Measurements from ENCODE around the gene OVCH1. TPM values are rescaled to one million over a fixed set of nuclear protein-coding genes. Genes with fewer than 3 reads are reported as not detected.

The OVCH1 gene, protein sequence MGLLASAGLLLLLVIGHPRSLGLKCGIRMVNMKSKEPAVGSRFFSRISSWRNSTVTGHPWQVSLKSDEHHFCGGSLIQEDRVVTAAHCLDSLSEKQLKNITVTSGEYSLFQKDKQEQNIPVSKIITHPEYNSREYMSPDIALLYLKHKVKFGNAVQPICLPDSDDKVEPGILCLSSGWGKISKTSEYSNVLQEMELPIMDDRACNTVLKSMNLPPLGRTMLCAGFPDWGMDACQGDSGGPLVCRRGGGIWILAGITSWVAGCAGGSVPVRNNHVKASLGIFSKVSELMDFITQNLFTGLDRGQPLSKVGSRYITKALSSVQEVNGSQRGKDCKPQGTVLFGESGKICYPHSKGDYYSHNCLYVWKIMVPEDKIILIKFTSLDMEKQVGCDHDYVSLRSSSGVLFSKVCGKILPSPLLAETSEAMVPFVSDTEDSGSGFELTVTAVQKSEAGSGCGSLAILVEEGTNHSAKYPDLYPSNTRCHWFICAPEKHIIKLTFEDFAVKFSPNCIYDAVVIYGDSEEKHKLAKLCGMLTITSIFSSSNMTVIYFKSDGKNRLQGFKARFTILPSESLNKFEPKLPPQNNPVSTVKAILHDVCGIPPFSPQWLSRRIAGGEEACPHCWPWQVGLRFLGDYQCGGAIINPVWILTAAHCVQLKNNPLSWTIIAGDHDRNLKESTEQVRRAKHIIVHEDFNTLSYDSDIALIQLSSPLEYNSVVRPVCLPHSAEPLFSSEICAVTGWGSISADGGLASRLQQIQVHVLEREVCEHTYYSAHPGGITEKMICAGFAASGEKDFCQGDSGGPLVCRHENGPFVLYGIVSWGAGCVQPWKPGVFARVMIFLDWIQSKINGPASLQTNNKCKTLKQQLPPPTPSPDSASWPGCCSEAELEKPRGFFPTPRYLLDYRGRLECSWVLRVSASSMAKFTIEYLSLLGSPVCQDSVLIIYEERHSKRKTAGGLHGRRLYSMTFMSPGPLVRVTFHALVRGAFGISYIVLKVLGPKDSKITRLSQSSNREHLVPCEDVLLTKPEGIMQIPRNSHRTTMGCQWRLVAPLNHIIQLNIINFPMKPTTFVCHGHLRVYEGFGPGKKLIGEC
- 1 to 10 TPM in 1 of 10 donors, under 1 TPM in 9; 0.05 to 1.1 (median 0.36) TPM for polyA plus RNA-seq (ENCODE audit: insufficient read length in 10 of 10)
- long read RNA-seq, donor 1 = 0 reads
- long read RNA-seq, donor 2 = 0 reads
- long read RNA-seq, donor 3 = 0 reads
- long read RNA-seq, donor 4 = 0 reads
- long read RNA-seq, donor 5 = 0 reads
- long read RNA-seq, donor 6 = 0 reads
- long read RNA-seq, donor 7 = 0 reads
- long read RNA-seq, donor 8 = 0 reads
- long read RNA-seq, donor 9 = 0 reads

DNA sequence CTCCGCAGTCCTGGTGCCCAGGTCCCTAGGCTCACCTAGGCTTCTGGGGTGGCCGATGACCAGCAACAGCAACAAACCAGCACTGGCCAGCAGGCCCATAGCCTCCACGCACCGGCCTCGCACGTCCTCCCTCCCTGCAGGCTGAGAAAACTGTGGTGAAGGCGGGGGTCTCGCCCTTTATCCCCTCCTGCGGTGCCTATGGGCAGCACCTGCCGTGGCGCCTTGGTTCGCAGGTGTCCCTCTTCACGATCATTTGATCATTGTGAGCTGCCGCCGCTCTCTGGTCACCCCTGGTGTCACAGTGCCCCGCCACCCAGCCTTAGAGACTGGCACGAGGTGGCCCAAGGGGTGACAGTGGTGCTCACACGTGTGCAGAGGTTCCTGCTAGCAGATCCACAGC, at the start of gene OVCH1:
Gene OVCH1 (minus strand): TSS at position 99 of the 400 bp plus-strand sequence. CDS start 0 bp downstream, at position 99.
- DNase-seq = no peak

DNA sequence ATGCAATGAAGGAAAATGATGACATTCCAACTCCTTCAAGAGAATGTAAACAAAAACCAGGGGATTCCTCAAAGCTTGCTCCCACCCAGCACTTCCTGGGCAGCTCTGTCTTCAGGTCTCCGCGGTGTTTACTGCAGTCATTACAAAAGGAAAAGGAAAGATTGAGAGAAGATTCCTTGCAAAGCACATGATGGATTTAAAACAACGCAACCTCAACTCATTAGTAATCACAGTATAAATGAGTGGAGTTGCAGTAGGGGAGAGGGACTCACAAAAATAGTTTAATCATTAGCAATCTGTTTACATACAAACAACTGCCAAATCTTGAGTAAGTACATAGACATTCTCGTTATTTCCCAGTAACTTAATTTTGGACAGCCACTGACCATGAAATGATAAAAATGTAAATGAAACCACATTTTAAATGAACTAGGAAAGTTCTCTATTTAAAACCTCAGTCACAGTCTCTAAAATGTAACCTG, 49.7 kb upstream of the OVCH1 start:
- peak in 1 of 3 donors; percentile 57 for DNase-seq

DNA sequence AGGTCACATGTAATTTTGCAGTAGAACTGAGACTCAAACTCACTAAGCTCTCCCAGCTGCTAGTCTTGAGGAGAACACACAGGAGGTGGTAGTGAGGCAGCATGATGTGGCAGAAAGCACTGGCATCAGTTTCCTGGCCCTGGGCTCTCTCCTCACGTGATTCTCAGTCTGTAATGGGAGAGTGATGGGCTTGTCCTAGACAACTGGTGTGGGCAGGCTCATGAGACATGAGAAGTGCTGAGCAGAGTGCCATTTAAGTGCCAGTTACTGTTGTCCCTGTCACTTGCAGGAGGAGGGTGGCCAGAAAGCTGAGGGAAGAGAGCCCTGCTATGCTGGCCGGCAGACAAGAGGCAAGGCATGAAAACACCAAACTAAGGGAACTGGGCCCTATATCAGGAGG, 48.5 kb upstream of the OVCH1 start:
- peak in 2 of 3 donors; percentile 44 to 68 for DNase-seq

DNA sequence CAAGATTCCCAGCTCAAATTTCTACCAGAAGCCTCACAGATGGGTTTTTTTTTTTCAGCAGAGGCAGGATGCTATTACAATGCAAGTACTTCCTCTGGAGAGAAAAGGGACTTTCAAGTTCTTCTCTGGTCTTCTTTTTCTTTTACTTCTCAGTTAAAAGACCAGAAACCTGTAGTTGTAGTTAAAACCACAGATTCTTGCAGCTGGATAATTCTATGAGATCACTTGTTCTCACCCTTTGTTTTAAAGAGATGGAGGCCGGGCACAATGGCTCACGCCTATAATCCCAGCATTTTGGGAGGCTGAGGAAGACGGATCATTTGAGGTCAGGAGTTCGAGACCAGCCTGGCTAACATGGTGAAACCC, 47.6 kb upstream of the OVCH1 start:
- no peak for DNase-seq

DNA sequence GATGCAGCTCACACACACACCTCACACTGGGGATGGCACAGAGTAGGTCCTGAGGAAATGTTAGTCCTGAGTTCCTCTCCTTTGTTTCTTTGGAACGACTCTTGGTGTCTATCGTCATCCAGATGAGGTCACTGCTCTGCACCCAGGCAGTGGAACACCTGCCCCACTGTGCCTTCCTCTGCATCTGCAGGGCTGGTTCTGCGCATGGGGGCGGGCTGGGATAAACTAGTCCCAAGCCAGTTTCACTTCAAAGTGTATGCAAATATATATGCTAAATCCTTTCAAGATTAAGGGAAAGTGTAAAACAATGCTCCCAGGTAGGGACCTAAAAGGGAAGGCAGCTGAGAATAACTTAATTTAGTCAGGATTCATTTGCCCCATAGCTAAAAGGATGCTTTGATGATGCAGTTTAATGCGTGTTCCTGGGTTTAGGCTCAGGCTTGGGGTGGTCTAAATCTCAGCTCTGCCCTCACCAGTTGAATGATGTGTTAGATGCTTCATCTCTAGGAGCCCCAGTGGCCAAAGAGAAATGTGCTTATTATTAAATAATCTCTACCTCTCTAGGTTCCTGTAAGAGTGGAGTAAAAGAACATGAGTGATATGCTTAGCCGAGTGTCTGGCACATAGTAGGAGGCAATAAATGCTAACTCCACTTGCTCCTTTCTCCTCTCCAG, 47.1 kb upstream of the OVCH1 start:
- DNase-seq = no peak

DNA sequence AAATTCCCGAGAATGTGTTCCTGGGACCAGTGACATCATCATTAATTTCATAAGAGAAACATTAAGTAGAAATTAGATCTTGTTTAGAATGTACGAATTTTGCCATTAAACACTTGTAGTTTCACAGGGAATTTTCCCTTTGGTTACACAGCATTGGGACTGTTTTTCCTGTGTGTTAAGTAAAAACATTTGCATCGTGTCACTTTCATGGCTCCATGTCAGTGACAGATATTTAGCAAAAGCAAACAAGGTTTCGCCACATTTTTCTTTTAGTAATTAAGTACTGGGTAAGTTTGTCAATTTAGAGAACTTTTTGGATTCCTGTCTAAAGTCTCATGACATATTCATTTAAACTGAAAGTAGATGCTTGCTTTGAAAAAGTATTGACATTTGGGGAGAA, 45.5 kb upstream of the OVCH1 start:
- peak in 1 of 3 donors; percentile 34 for DNase-seq

DNA sequence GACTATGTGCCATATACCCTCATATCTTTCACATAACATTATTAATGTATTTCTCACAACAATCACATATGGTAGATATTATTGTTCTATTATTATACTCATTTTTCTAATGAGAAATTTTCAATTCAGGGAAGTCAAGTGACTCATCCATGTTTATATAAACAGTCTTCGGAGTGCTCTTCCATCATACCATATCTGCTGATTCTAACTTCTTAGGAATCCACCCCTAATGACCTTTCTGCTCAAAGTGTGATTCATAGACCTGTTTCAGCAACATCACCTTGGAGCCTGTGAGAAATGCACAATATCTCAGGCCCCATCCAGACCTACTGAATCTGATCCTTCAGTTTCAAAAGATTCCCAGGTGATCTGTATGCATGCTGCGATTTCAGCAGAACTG, 39.8 kb upstream of the OVCH1 start:
- no peak for DNase-seq

DNA sequence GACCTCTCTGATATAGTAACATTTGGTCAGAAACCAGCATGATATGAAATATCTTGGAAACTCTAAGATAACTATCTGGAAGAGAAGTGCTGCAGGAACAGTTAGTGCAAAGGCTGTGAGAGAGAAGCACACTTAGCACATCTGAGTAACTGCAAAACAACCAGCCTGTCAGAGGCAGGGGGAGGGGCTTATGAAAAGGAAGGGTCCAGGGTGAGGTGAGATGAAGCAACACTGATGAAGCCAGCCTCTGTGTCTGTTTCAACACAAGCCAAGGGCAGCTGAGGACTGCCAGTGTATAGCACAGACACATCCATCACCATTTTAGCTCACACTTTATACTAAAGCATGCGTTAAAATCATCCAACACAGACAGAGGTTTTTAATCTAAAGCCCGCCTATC, 37.4 kb upstream of the OVCH1 start:
- no peak for DNase-seq

DNA sequence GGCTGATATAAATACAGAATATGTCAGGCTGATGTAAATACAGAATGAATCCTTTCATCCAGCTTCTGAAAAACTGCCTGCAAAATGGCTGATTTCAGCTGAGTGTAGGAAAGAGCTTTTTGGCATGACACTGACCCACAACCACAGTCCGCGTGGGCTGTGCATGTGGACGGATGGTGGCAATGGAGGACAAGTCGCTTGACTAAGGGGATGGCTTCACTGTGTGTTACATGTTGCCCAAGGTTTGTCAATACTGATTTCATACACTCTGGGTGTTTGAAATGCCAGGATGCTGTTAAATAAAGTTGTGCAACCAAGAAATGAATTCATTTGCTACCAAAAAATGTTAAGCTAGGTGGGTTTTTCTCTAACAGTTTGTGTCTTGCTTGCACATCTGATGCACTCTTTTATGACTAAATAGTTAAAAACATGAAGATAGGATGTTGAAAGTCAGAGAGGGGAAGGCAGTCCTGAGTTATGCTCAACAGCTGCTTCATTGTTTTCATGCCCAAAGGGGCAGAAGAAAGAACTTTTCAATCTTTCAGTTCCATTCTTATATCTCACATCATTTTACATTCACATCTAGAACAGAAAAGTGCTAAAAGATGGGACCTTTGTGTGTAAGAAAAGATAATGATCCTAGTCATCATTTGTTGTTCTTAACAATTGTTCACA, 36.5 kb upstream of the OVCH1 start:
- DNase-seq = no peak

DNA sequence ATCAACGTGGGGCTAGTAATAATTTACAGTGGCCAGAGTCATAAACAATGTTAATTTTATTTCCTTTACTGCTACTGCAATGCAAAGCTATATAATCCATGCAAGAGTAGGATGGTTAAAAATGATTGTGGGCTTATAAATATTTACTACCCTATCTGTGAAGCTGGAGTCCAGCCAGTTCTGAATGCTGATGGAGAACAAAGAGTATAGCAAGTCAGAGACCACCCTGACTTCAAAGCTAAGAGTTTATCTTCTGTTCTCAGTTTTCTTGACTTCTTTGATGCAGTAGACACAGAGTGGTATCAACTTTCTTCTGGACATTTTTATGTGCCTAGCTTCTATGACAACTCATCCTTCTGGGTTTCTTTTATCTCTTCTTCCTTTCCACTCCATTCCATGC, 34.0 kb upstream of the OVCH1 start:
- no peak for DNase-seq

DNA sequence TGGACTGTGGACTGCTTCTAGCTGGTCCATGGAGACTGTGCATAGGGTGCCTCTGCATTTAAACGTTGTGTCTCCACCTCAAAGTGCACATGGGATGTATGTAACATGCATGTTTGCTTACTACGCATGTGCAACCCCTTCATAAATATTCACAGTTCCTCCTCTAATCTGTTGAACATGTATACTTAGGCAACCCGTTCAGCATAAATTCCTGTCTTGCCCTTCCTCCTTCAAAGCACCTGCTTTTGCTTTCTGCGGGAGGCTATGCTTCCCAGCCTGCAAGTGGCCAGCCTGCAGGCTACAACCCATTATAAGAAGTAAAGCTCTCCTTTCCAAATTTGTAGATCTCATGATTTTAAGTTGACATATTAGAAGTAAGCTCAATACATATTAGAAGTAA, 33.0 kb upstream of the OVCH1 start:
- no peak for DNase-seq

DNA sequence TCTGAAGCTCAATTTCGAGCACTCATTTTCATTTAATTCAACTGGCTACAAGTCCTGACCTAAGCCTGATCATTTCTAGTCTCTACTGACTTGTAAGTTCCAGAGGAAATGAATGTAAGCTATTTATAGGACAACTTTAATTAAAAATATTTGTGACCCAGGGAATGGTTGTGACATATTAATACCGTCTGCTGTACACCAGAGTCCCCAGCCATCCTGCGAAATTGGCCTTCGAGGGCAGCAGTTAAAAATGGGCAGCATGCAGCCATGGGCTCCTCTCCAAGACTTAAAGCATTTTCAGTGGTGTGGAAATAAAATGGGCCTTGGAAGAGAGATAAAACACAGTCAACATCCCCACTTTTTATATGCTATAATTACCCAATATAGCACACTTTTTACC, 30.7 kb upstream of the OVCH1 start:
- DNase-seq = no peak

DNA sequence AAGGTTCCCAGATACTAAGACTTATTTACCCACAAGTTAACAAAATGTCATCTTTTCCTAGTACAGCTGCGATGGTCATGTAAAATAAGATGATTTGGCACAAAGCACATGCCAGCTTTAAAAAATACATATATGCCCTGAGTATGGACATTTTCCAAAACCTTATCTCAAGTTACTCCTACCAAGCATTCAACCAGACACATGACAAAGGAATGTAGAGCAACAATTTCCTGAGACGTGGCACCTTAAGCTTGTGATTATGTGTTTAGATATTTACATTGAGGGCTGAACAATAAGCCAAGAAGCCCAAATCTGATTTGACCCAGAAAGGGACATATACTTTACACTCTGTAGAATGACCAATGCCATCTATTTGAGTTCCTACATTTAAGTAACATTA, 24.5 kb upstream of the OVCH1 start:
- DNase-seq = no peak

DNA sequence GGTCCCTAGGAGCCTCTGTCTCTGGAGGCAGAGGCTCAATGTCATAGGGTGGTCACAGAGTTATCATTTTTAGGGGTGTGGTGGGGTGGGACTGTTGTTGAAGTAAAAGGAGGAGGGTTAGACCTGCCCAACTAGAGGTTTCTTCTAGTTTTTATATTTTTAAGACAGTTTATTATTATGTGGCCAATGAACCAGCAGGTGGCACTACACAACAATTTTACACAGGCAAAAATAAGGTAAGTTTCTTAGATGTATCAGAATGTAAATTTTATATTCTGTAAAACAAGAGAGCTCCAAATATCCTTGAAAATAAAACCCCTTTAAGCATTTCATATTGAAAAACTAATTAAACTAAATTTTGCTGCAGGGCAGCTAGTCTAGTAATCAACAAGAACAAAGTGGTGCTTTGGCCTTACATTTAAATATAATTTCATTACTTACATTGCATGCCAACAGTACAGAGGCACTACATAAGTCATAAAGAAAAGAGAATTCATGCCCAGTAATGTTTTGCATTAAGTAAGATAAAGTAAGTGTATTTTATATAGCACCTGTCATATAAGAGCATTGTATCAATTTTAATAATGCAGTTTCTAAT, 22.2 kb upstream of the OVCH1 start:
- DNase-seq = peak; percentile 36 to 69 (median 60)

DNA sequence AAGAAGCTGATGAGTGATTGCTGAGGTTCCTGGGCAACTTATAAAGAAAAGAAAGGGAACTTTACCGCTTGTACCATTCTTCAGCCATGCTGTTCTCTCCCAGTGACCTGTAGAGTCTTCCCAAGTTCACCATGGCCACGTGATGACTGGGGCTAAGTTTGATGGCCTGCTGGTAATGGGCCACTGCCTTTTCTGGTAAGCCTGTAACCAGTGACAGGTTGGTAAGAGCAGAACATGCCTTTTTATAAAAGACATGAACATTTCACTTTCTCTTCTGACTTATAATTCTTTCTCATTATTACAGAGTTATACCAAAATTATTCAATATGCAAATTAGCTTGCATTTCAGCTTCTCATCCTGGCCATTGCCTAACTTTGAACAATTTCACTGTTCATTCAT, 20.9 kb upstream of the OVCH1 start:
- no peak for DNase-seq

DNA sequence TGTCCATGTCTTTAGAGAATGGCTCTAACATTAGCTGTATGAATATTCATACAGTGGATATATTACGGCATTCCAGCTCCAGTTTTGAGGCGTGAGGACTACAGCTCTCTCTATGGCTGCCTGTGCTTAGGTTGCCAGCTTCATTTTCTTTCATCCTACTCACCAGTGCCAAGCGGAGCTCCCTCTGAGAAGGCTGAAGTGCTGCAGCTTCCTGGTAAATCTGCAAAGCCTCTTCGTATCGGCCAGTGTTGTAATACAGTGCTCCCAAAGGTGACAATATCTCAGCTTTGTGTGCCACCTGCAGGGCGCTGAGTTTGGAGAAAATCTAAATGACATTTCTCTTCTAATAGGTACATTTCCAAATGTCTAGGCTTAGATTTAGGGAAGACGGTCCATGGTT, 19.8 kb upstream of the OVCH1 start:
- no peak for DNase-seq

DNA sequence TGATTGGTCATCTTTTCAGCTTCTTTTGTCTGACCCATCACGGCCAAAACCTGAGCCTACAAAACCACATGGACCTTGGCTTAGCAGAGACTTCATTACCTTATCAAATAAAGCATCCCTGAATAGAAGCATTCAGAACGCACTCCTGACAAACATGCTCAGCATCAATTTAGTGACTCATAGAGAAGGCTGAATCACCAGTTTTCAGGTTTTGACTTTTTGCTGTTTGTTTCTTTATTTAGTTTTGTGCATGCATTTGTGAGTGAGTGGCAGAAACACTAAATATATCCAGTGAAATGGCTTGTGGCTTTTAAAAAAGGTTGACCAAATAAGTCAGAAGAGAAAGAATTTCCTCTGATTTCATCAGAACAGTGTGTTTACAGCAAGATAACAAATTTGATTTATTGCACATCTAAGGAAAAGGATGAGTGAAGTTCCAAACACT, 19.0 kb upstream of the OVCH1 start:
- DNase-seq = no peak

DNA sequence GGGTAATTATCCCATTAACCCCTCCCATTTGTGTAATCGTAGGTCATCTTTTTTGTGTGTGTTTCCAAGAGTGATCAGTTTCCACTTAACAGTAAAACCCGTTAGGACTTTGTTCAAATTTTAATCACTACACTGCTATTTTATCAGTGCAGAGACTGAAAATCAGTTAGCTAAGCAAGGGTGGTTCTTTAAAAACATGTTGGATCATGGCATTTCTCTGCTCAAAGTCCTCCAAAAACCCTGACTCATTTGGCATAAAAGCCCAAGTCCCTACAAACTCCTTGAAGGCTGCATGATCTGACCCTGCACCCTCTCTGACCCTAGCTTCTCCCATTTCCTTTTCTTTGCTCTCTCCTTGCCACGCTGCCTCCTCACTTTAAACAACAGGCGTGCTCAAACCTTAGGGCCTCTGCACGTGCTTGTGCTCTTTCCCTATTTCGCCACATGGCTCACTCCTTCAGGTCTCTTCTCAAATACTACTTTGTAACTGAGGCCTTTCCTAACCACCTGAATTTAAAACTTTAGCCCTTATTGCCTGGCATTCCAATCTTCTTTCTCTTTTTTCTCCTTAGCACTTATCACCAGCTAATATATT, 13.2 kb upstream of the OVCH1 start:
- DNase-seq = no peak

DNA sequence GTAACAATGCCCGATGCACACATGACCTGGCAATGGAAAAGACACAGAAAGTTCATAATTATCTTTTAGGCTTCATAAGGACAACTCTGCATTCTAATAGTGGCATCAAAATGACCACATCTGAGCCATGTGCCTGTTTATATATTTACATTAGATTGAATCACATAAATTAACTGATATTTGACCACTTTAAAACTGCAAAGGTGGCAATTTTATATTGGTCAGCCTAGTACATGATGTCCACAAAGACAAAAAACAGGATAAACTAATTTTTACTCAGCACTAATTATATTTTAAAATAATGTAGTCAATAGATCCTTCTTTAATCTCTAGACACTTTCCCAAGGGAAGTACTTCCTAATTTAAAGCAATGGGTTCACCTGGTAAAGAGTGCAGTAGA, 12.0 kb upstream of the OVCH1 start:
- no peak for DNase-seq

DNA sequence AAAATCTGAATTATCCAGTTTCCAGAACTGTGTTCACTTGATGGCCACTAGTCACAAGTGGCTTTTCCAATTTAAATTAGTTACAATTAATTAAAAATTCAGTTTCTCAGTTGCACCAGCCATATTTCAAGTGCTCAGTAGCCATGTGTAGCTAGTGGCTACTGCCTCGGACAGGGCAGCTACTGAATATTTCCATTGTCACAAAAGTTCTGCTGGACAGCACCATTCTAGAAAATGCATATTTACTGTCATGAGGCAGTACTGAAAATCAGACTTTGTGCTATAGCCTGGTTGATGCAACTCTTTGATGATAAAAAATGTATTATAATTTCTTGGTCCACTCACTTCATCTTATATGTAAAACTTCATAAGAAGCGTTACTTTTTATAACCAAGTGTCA, 11.5 kb upstream of the OVCH1 start:
- DNase-seq = no peak
